Liver (tissue), 9 donors: ENCODE results near the gene ASXL1. TPM values are rescaled to one million over a fixed set of nuclear protein-coding genes. Genes with fewer than 3 reads are reported as not detected.

Source experiments
- DNase-seq: peaks from one replicate; pipeline ENCODE4 v3.0.0-alpha.2; 2017; ENCODE audit warnings: low spot score
- H3K27ac ChIP-seq, 2 donors: one replicate each; pipeline ENCODE4 v1.7.0; 2013; ENCODE audit warnings: inconsistent platforms in 2 of 2, low read length in 2 of 2, control low read depth in 1 of 2, low read depth in 1 of 2, mild to moderate bottlenecking in 1 of 2
- H3K27me3 ChIP-seq, 4 donors: one replicate each; pipeline versions ENCODE4 v1.6.1 to v1.7.0; 2013; ENCODE audit warnings: low read length in 3 of 4, inconsistent platforms in 1 of 4, mild to moderate bottlenecking in 1 of 4, moderate library complexity in 1 of 4; ENCODE audit not compliant: control insufficient read depth in 4 of 4, insufficient read depth in 4 of 4
- H3K36me3 ChIP-seq, 4 donors: one replicate each; pipeline versions ENCODE4 v1.6.1 to v1.7.0; 2013; ENCODE audit warnings: low read length in 3 of 4, mild to moderate bottlenecking in 3 of 4, low read depth in 1 of 4, moderate library complexity in 1 of 4; ENCODE audit not compliant: control insufficient read depth in 4 of 4, insufficient read depth in 3 of 4
- H3K4me1 ChIP-seq, 4 donors: one replicate each; pipeline versions ENCODE4 v1.6.1 to v1.7.0; 2013; ENCODE audit warnings: low read length in 3 of 4, mild to moderate bottlenecking in 3 of 4, moderate library complexity in 1 of 4; ENCODE audit not compliant: control insufficient read depth in 4 of 4, insufficient read depth in 4 of 4
- H3K4me3 ChIP-seq, 3 donors: one replicate each; pipeline versions ENCODE4 v1.6.1 to v1.7.0; 2013; ENCODE audit warnings: low read length in 3 of 3, control low read depth in 1 of 3, low read depth in 1 of 3, mild to moderate bottlenecking in 1 of 3
- H3K9ac ChIP-seq, 2 donors: one replicate each; pipeline ENCODE4 v1.7.0; 2013; ENCODE audit warnings: low read length in 2 of 2, mild to moderate bottlenecking in 2 of 2, moderate library complexity in 2 of 2, control low read depth in 1 of 2, low read depth in 1 of 2
- H3K9me3 ChIP-seq, 4 donors: one replicate each; pipeline versions ENCODE4 v1.6.1 to v1.7.0; 2013; ENCODE audit warnings: low read length in 3 of 4; ENCODE audit not compliant: control insufficient read depth in 4 of 4
- CTCF ChIP-seq: fragments of 150-350 bp; IDR thresholded peaks from 2 replicates; pipeline ENCODE4 v1.5.1; 2017; ENCODE audit warnings: improper control_type of control experiment, low read depth, low read length; ENCODE audit not compliant: missing input control
- FOXA2 ChIP-seq: IDR thresholded peaks from 2 replicates; pipeline ENCODE4 v1.6.1; 2016; ENCODE audit warnings: antibody characterized with exemption
- HNF4A ChIP-seq, 2 donors: conservative IDR thresholded peaks; 2 replicates each; pipeline ENCODE4 v1.6.1; 2016; ENCODE audit warnings: antibody characterized with exemption in 2 of 2, mild to moderate bottlenecking in 2 of 2
- HNF4G ChIP-seq: IDR thresholded peaks from 2 replicates; pipeline ENCODE4 v1.6.1; 2016; ENCODE audit warnings: antibody characterized with exemption
- MAX ChIP-seq: IDR thresholded peaks from 2 replicates; pipeline ENCODE4 v1.6.1; 2016; ENCODE audit warnings: antibody characterized with exemption
- RAD21 ChIP-seq, 2 donors: IDR thresholded peaks; 2 replicates each; pipeline ENCODE4 v1.6.1; 2016; ENCODE audit warnings: antibody characterized with exemption in 2 of 2, mild to moderate bottlenecking in 2 of 2
- SP1 ChIP-seq: IDR thresholded peaks from 2 replicates; pipeline ENCODE4 v1.6.1; 2018; ENCODE audit warnings: antibody characterized with exemption, mild to moderate bottlenecking
- TAF1 ChIP-seq: conservative IDR thresholded peaks from 2 replicates; pipeline ENCODE4 v1.6.1; 2016; ENCODE audit warnings: antibody characterized with exemption, mild to moderate bottlenecking
- YY1 ChIP-seq: IDR thresholded peaks from 2 replicates; pipeline ENCODE4 v1.6.1; 2016; ENCODE audit warnings: antibody characterized with exemption, mild to moderate bottlenecking
- ZBTB33 ChIP-seq: IDR thresholded peaks from 2 replicates; pipeline ENCODE4 v1.6.1; 2016; ENCODE audit warnings: antibody characterized with exemption
- WGBS: extraction: QIAGEN DNeasy Blood & Tissue Kit; methylation state at CpG from one replicate; pipeline ENCODE4 v1.1.7; 2013; 5-methylcytosine and 5-hydroxymethylcytosine counted together
- polyA plus RNA-seq, 2 donors: library from polyadenylated mRNA; stranded (reverse) in 1 of 2; unstranded in 1 of 2; fragments of 200-250 nt in 1 of 2; fragments of >200 nt in 1 of 2; fragmentation: Nextera tagmentation in 1 of 2; extraction: Ambion mirVana in 1 of 2; gene quantifications; one replicate each; pipeline versions ENCODE4 v1.2.1 to v1.2.3, GENCODE V29; 2013 to 2015
- total RNA-seq, 2 donors: library from RNA; depleted of rRNA; stranded (reverse); fragments of >200 nt; gene quantifications; one replicate each; pipeline ENCODE4 v1.2.3, GENCODE V29; 2014
- TF ChIP-seq, protein P1 (sequence below): IDR thresholded peaks from 2 replicates; pipeline ENCODE4 v1.6.1; 2016; ENCODE audit warnings: antibody characterized with exemption, mild to moderate bottlenecking
- donor health status: healthy.
- donor health status: healthy.
- donor health status: healthy.
- donor health status: healthy.
- donor health status: healthy.

ASXL1 gene
- total and polyA plus RNA-seq, 4 donors = 13.4 to 61.3 (median 24.5) TPM

GRCh38 chr20:32363492-32363891, 5.4 kb downstream of the ASXL1 start:
- TF ChIP-seq RAD21 (IDR thresholded peaks at IDR 0.05) (no peak), TAF1 (no peak), SP1 (no peak), ZBTB33 (no peak), FOXA2 (no peak)
- no peaks in the 10 kb centered on the region for H3K27me3 ChIP-seq
- H3K4me1 ChIP-seq = peaks cover 14 to 55% (median 49%) of the 10 kb centered on the region in 4 donors
- H3K9ac ChIP-seq = no peak overlapping the region
- H3K4me3 ChIP-seq = no peak overlapping the region
- no peaks in the 10 kb centered on the region for H3K36me3 ChIP-seq
- 74% methylated on average over 2 of the region's 2 CpGs for WGBS
- H3K9me3 ChIP-seq = no peaks in the 10 kb centered on the region
- H3K27ac ChIP-seq = peak overlapping the region in 1 of 2 donors; percentile 2
- no peak for DNase-seq

- H3K36me3 ChIP-seq = peaks cover 0 to 4% (median 0%) of the 10 kb centered on the region in 4 donors
- H3K9me3 ChIP-seq = no peaks in the 10 kb centered on the region
- no peak for TF ChIP-seq RAD21 (IDR thresholded peaks at IDR 0.05)
- TF ChIP-seq YY1 = no peak
- TF ChIP-seq MAX = no peak
- TF ChIP-seq HNF4A (conservative IDR thresholded peaks at IDR 0.05) = no peak
- TF ChIP-seq TAF1 = no peak
- no peak for TF ChIP-seq SP1
- TF ChIP-seq HNF4G = no peak
- TF ChIP-seq, protein P1, sequence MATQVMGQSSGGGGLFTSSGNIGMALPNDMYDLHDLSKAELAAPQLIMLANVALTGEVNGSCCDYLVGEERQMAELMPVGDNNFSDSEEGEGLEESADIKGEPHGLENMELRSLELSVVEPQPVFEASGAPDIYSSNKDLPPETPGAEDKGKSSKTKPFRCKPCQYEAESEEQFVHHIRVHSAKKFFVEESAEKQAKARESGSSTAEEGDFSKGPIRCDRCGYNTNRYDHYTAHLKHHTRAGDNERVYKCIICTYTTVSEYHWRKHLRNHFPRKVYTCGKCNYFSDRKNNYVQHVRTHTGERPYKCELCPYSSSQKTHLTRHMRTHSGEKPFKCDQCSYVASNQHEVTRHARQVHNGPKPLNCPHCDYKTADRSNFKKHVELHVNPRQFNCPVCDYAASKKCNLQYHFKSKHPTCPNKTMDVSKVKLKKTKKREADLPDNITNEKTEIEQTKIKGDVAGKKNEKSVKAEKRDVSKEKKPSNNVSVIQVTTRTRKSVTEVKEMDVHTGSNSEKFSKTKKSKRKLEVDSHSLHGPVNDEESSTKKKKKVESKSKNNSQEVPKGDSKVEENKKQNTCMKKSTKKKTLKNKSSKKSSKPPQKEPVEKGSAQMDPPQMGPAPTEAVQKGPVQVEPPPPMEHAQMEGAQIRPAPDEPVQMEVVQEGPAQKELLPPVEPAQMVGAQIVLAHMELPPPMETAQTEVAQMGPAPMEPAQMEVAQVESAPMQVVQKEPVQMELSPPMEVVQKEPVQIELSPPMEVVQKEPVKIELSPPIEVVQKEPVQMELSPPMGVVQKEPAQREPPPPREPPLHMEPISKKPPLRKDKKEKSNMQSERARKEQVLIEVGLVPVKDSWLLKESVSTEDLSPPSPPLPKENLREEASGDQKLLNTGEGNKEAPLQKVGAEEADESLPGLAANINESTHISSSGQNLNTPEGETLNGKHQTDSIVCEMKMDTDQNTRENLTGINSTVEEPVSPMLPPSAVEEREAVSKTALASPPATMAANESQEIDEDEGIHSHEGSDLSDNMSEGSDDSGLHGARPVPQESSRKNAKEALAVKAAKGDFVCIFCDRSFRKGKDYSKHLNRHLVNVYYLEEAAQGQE = no peak
- no peak for TF ChIP-seq CTCF
- TF ChIP-seq FOXA2 = no peak
- 83% methylated on average over 7 of the region's 7 CpGs for WGBS
- no peak for DNase-seq
- no peak overlapping the region for H3K9ac ChIP-seq
- H3K27ac ChIP-seq = no peak overlapping the region
- H3K4me1 ChIP-seq = peaks cover 14 to 59% (median 57%) of the 10 kb centered on the region in 4 donors
- no peaks in the 10 kb centered on the region for H3K27me3 ChIP-seq
- H3K4me3 ChIP-seq = no peak overlapping the region
Measured at GRCh38 chr20:32364554-32365208, 6.5 kb downstream of the ASXL1 start.
